CD8-positive, alpha-beta memory T cell (primary cell): Measurements from ENCODE around the gene TTC23L. TPM values are rescaled to one million over a fixed set of nuclear protein-coding genes. Genes with fewer than 3 reads are reported as not detected.

Source experiments
- CTCF ChIA-PET: fragments of 350-600 bp; sonication (Branson Sonifier 250); formaldehyde crosslinking; loops from one replicate; lab custom pipeline; 2021; ENCODE audit warnings: antibody characterized with exemption; lab: Charles Lee
- POLR2A ChIA-PET: fragments of 350-600 bp; sonication (Branson Sonifier 250); formaldehyde crosslinking; loops from one replicate; lab custom pipeline; 2021; ENCODE audit warnings: antibody characterized with exemption; lab: Charles Lee
- DNase-seq, 5 donors: peaks; one replicate each; pipeline versions ENCODE4 v3.0.0 to v3.0.0-alpha.2; 2020 to 2022; ENCODE audit warnings: mixed read lengths in 1 of 5
- H3K27ac ChIP-seq: one replicate; pipeline ENCODE4 v1.7.0; 2013; ENCODE audit warnings: low read depth, mild to moderate bottlenecking, low read length, moderate library complexity
- H3K27me3 ChIP-seq: 2 replicates; pipeline ENCODE4 v1.7.0; 2013; ENCODE audit warnings: low read length, mild to moderate bottlenecking; ENCODE audit not compliant: insufficient read depth, poor library complexity, severe bottlenecking
- H3K36me3 ChIP-seq: 2 replicates; pipeline ENCODE4 v1.7.0; 2013; ENCODE audit warnings: mild to moderate bottlenecking, low read length, moderate library complexity; ENCODE audit not compliant: insufficient read depth
- H3K4me1 ChIP-seq: 2 replicates; pipeline ENCODE4 v1.7.0; 2013; ENCODE audit warnings: mild to moderate bottlenecking, low read length, moderate library complexity; ENCODE audit not compliant: insufficient read depth
- H3K4me3 ChIP-seq: 2 replicates; pipeline ENCODE4 v1.7.0; 2013; ENCODE audit warnings: mild to moderate bottlenecking, low read length
- H3K9me3 ChIP-seq: 2 replicates; pipeline ENCODE4 v1.7.0; 2013; ENCODE audit warnings: mild to moderate bottlenecking, low read length
- H3K27ac Mint-ChIP-seq, 8 donors: one replicate each; pipeline ENCODE4 v1.8.0; 2020 to 2021; ENCODE audit warnings: mixed read lengths in 8 of 8, mild to moderate bottlenecking in 6 of 8, inconsistent platforms in 3 of 8, moderate library complexity in 3 of 8
- H3K27me3 Mint-ChIP-seq, 2 donors: one replicate each; pipeline ENCODE4 v1.8.0; 2020 to 2021; ENCODE audit warnings: mixed read lengths in 2 of 2, mild to moderate bottlenecking in 1 of 2, moderate library complexity in 1 of 2
- H3K36me3 Mint-ChIP-seq, 3 donors: one replicate each; pipeline ENCODE4 v1.8.0; 2020 to 2021; ENCODE audit warnings: mixed read lengths in 3 of 3, inconsistent platforms in 1 of 3, mild to moderate bottlenecking in 1 of 3
- H3K4me1 Mint-ChIP-seq, 3 donors: one replicate each; pipeline ENCODE4 v1.8.0; 2020 to 2021; ENCODE audit warnings: mixed read lengths in 3 of 3, inconsistent platforms in 1 of 3, mild to moderate bottlenecking in 1 of 3
- H3K4me3 Mint-ChIP-seq, 7 donors: one replicate each; pipeline ENCODE4 v1.8.0; 2020 to 2021; ENCODE audit warnings: mixed read lengths in 7 of 7, mild to moderate bottlenecking in 6 of 7, moderate library complexity in 4 of 7, inconsistent platforms in 2 of 7
- H3K9me3 Mint-ChIP-seq, 5 donors: one replicate each; pipeline ENCODE4 v1.8.0; 2020 to 2022; ENCODE audit warnings: mixed read lengths in 5 of 5, mild to moderate bottlenecking in 3 of 5, moderate library complexity in 2 of 5, inconsistent platforms in 1 of 5
- polyA plus RNA-seq: library from polyadenylated mRNA; unstranded; fragments of 300-500 nt; fragmentation: Illumina TruSeq; gene quantifications from one replicate; pipeline ENCODE4 v1.2.3, GENCODE V29; 2021
- total RNA-seq, 2 experiments: library from RNA; stranded (reverse); gene quantifications; one replicate each; pipeline ENCODE4 v1.2.3, GENCODE V29; 2021

TTC23L gene, protein sequence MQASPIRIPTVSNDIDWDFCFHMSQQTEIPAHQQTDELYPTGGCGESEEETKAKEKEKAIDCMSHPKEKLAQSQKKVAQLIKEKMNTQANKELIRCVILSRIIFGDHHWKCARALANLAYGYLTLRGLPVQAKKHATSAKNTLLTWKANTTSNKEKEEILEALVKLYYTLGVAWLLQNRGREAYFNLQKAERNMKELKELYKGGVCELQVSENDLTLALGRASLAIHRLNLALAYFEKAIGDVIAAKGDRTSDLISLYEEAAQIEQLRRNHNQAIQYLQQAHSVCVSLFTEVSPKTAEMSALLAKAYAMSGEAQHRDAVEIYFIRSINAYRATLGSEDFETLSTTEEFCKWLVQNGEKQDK
- total RNA-seq = under 1 TPM; 0.24 to 0.63 TPM
- polyA plus RNA-seq = not detected

DNA sequence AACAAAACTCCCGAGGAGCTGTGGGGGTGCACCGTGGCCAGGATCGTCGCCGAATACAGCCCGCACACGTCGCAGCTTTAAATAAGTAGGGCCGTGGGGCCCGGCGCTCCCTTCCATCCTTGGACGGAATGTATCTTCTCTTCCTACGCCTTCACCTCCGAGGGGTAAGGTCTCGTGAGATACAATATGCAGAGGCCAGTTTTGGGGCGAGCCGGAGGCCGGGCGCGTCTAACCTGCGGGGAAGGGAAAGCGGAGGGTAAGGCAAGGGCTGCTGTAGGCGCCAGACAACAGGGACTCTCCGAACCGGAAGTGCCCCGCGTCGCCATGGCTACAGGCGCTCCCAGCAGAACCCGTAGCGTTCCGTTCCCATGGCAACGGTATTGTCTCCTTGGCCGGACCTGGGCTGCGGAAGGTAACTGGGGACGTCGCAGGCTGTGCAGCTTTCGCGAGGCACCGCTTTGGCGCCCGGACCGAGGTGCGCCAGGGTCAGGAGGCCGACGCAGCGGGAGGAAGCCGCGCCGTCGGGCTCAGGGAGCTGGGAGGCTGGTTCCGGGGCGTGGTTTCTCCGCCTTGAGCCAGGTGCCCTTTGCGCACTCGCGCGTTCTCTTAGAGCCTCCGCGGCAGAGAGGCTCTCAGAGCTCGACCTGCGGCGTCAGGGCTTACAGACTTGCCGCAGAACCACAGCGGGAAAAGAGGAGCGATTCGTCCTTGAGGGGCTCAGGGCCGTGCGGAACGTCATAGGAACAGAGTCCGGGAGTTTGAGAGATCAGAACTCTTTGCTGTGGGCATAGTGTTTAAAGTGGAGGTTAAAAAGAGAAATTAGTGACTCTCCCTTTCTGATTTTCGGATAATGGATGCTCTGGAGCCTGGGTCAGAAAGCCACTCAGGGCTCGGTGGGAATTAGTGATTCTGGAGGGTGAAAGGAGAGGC lies at the start of gene TTC23L:
TSS of gene TTC23L (plus strand) at position 380 of the 930 bp plus-strand sequence. CDS start 1,508 bp downstream, outside the sequence.
- Histone ChIP-seq H3K4me1 (peaks cover 6% of the 10 kb centered on the region), H3K27me3 (no peaks in the 10 kb centered on the region), H3K27ac (peak within 1 kb of the TSS; percentile 50), H3K4me3 (peak within 1 kb of the TSS; percentile 85), H3K9me3 (no peaks in the 10 kb centered on the region), H3K36me3 (no peaks in the 10 kb centered on the region)
- H3K4me1 Mint-ChIP-seq = peaks cover 11 to 17% (median 15%) of the 10 kb centered on the region in 3 donors
- peak within 1 kb of the TSS; percentile 92 to 98 (median 95) for H3K4me3 Mint-ChIP-seq
- no peaks in the 10 kb centered on the region for H3K9me3 Mint-ChIP-seq
- H3K27ac Mint-ChIP-seq = peak within 1 kb of the TSS; percentile 97 to 100 (median 98)
- ChIA-PET CTCF (interaction anchor here (0.8 to 1.7 kb wide), 4 partner anchors 8 to 165 kb away, joined by 3 to 5 read pairs (median 4); partner anchors contain the start of genes BRIX1 and RAD1), POLR2A (interaction anchor here (0.5 to 1.7 kb wide), 2 partner anchors 8 to 76 kb away, joined by 3 to 11 read pairs; partner anchors contain the start of genes BRIX1 and RAD1)
- H3K27me3 Mint-ChIP-seq = peaks cover 10 to 19% of the 10 kb centered on the region in 2 donors
- H3K36me3 Mint-ChIP-seq = peaks cover 0 to 5% (median 4%) of the 10 kb centered on the region in 3 donors
- DNase-seq = peak; percentile 82 to 96 (median 89)

DNA sequence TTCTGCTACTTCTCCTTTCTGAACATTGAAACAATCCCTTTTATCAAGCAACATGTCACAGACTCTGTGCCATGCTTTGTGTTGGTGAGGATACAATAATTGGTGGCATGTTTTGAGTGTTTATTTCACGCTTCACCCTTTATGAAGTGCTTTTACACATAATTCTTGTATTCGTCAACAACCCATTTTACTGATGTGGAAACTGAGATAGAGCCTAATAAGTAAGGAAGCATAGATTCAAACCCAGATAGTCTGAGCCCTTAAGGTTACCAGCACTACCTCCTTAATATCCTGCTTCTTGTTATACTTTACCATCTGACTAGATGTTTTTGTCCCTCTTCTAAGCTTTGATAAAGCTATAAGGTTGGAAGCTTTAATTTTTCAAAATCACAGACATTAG lies 49.3 kb upstream of the TTC23L start:
- CTCF ChIA-PET = no interaction called here
- DNase-seq = no peak
- no peak overlapping the region for H3K4me3 Mint-ChIP-seq
- no peaks in the 10 kb centered on the region for H3K4me1 Mint-ChIP-seq
- Histone ChIP-seq H3K4me1 (no peaks in the 10 kb centered on the region), H3K4me3 (no peak overlapping the region), H3K27me3 (peaks cover 3% of the 10 kb centered on the region), H3K36me3 (no peaks in the 10 kb centered on the region), H3K27ac (no peak overlapping the region), H3K9me3 (no peaks in the 10 kb centered on the region)
- H3K36me3 Mint-ChIP-seq = peaks cover 0 to 5% (median 2%) of the 10 kb centered on the region in 3 donors
- peaks cover 0 to 9% (median 0%) of the 10 kb centered on the region in 5 donors for H3K9me3 Mint-ChIP-seq
- POLR2A ChIA-PET = no interaction called here
- no peak overlapping the region for H3K27ac Mint-ChIP-seq
- H3K27me3 Mint-ChIP-seq = peaks cover 1 to 39% of the 10 kb centered on the region in 2 donors

DNA sequence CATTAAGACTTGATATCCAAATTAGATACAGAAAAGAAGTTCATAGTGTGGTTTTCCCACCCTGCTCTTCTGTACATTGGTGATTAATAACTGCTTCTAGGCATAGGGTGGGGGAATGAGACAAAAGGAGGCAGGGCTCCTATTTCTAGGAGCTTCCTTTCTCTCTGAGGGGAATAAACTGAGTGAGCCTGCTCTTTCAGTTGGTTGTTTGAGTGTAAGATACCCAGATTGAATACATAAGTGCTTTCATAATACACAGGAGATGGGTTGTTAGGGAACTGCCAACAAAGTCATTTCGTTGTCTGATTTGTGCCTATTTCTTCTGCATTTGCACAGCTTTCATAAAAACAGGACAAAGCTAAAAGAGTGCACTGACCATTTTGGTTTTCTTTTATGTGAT lies 48.9 kb upstream of the TTC23L start:
- H3K4me1 ChIP-seq = no peaks in the 10 kb centered on the region
- H3K4me3 ChIP-seq = no peak overlapping the region
- no peak overlapping the region for H3K27ac Mint-ChIP-seq
- peaks cover 0 to 9% (median 0%) of the 10 kb centered on the region in 5 donors for H3K9me3 Mint-ChIP-seq
- no peak overlapping the region for H3K27ac ChIP-seq
- H3K4me1 Mint-ChIP-seq = no peaks in the 10 kb centered on the region
- POLR2A ChIA-PET = no interaction called here
- no peaks in the 10 kb centered on the region for H3K36me3 ChIP-seq
- no peak for DNase-seq
- peaks cover 1 to 40% of the 10 kb centered on the region in 2 donors for H3K27me3 Mint-ChIP-seq
- CTCF ChIA-PET = no interaction called here
- H3K4me3 Mint-ChIP-seq = no peak overlapping the region
- H3K9me3 ChIP-seq = no peaks in the 10 kb centered on the region
- peaks cover 3% of the 10 kb centered on the region for H3K27me3 ChIP-seq
- peaks cover 0 to 5% (median 2%) of the 10 kb centered on the region in 3 donors for H3K36me3 Mint-ChIP-seq

DNA sequence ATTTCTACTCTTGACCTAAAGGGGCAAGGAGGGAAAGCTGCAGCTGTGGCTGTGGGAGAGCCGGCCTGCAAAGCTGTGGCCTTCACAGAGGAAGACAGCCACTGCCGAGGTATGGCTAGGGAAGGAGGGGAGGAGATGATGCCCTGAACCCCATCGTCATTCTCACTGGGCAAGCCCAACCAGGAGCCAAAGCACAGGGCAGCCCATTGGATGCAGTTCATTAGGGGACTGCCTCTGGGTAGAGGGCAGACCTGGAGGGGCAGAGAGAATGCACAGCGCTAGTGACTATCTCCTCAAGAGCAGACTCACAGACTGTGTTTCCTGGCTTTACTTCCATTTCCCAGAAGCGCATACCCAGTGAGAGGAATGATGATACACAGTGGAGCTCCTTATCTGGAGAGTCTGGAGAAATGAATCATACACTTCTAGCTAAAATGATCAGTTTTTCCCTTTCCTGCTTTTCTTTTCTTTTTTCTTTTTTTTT lies 47.2 kb upstream of the TTC23L start:
- Histone ChIP-seq H3K9me3 (no peaks in the 10 kb centered on the region), H3K27me3 (peaks cover 3% of the 10 kb centered on the region), H3K36me3 (no peaks in the 10 kb centered on the region), H3K4me1 (no peaks in the 10 kb centered on the region), H3K27ac (no peak overlapping the region), H3K4me3 (no peak overlapping the region)
- H3K27ac Mint-ChIP-seq = no peak overlapping the region
- H3K9me3 Mint-ChIP-seq = peaks cover 0 to 7% (median 0%) of the 10 kb centered on the region in 5 donors
- peaks cover 1 to 40% of the 10 kb centered on the region in 2 donors for H3K27me3 Mint-ChIP-seq
- no peaks in the 10 kb centered on the region for H3K4me1 Mint-ChIP-seq
- ChIA-PET POLR2A (no interaction called here), CTCF (no interaction called here)
- no peak for DNase-seq
- peaks cover 0 to 5% (median 2%) of the 10 kb centered on the region in 3 donors for H3K36me3 Mint-ChIP-seq
- no peak overlapping the region for H3K4me3 Mint-ChIP-seq

DNA sequence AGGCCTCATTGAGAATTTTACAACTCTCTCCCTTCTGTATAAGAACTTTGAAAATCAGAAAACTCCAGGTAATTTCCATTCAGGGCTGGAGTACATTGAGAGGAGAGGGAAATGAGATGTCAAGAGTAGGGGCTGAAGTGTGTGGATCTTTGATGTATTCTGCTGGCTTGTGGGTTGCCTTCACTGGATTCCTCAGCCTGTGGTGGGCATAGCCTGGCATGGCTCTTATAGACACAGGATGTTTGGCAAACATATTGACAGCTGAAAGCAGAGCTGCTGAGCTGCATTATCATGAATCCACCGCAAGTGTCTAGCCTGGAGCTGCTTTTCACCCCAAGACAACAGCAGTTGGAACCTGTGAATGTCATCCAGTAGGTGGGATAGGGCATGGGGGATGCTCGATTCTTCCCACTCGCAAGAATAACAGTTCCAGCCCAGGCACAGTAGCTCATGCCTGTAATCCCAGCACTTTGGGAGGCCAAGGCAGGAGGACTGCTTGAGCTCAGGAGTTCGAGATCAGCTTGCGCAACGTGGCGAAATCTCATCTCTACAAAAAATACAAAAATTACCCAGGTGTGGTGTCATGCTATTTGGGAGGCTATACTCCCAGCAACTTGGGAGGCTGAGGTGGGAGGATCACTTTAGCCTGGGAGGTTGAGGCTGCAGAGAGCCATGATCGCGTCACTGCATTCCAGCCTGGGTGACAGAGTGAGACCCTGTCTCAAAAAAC lies 36.0 kb upstream of the TTC23L start:
- Mint-ChIP-seq H3K4me3 (no peak overlapping the region), H3K9me3 (no peaks in the 10 kb centered on the region), H3K4me1 (no peaks in the 10 kb centered on the region), H3K27ac (no peak overlapping the region), H3K36me3 (no peaks in the 10 kb centered on the region), H3K27me3 (peaks cover 3 to 14% of the 10 kb centered on the region in 2 donors)
- no peak for DNase-seq
- Histone ChIP-seq H3K27ac (no peak overlapping the region), H3K9me3 (no peaks in the 10 kb centered on the region), H3K36me3 (no peaks in the 10 kb centered on the region), H3K4me1 (no peaks in the 10 kb centered on the region), H3K4me3 (no peak overlapping the region), H3K27me3 (no peaks in the 10 kb centered on the region)
- ChIA-PET CTCF (no interaction called here), POLR2A (no interaction called here)

DNA sequence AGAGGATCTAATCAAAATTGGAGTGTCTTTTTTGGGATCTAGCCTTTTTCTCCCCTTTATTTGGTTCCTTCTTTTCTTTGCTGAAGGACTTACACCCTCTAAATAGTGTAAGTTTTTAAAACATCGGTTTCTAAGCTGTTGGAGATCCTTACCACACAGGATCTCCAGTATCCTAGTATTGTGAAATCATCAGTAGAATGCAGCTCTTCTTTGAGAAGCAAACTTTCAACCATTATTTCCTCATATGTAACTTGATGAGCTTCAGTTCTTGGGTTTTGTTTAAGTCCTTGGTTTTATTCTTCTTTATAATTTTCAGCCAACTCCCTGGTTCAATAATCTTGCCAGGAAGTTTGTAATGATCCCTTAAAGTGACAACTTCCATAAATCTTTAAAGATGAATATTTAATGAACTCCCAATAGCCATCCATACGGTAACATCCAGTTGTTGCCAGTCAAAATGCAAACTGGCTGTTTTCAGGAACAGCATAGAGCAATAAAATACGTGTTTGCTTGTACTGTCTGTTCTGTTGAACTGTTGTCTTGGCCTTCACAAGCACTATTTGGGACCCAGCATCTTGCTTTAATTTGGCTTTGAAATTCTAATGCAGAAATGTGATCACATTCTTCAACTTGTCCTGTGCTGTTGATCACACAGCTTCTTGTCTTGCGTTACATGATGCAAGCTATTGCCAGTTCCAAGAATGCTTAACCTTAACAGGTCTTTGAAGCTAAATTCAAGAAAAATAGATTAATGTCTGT lies 34.8 kb upstream of the TTC23L start:
- Histone ChIP-seq H3K4me3 (no peak overlapping the region), H3K4me1 (no peaks in the 10 kb centered on the region), H3K27ac (no peak overlapping the region), H3K9me3 (no peaks in the 10 kb centered on the region), H3K27me3 (no peaks in the 10 kb centered on the region), H3K36me3 (no peaks in the 10 kb centered on the region)
- H3K9me3 Mint-ChIP-seq = no peaks in the 10 kb centered on the region
- peaks cover 3 to 14% of the 10 kb centered on the region in 2 donors for H3K27me3 Mint-ChIP-seq
- CTCF ChIA-PET = no interaction called here
- POLR2A ChIA-PET = no interaction called here
- H3K4me3 Mint-ChIP-seq = no peak overlapping the region
- H3K27ac Mint-ChIP-seq = no peak overlapping the region
- H3K36me3 Mint-ChIP-seq = no peaks in the 10 kb centered on the region
- no peak for DNase-seq
- no peaks in the 10 kb centered on the region for H3K4me1 Mint-ChIP-seq

DNA sequence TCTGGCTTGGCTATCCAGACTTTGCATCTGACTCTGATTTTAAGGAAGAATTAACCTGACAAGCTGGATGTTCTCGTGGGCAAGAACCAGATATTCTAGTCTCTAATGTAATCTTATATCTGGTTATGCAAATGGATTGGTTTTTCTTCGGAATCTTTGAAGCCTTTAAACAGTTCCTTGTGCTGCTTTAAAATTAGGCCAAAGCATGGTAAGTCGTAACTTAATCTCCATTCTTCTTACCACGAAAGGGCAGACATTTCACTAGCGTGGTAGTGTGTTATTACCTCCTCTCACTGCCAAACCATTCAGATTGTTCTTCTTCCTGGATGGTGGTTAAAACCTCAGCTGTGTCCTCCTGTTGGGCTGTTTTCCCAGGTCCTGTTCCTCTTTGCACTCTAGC lies 34.1 kb upstream of the TTC23L start:
- H3K9me3 Mint-ChIP-seq = no peaks in the 10 kb centered on the region
- Histone ChIP-seq H3K9me3 (no peaks in the 10 kb centered on the region), H3K27me3 (no peaks in the 10 kb centered on the region), H3K27ac (no peak overlapping the region), H3K4me3 (no peak overlapping the region), H3K36me3 (no peaks in the 10 kb centered on the region), H3K4me1 (no peaks in the 10 kb centered on the region)
- ChIA-PET POLR2A (no interaction called here), CTCF (no interaction called here)
- DNase-seq = no peak
- H3K4me3 Mint-ChIP-seq = no peak overlapping the region
- peaks cover 3 to 14% of the 10 kb centered on the region in 2 donors for H3K27me3 Mint-ChIP-seq
- no peak overlapping the region for H3K27ac Mint-ChIP-seq
- H3K4me1 Mint-ChIP-seq = no peaks in the 10 kb centered on the region
- no peaks in the 10 kb centered on the region for H3K36me3 Mint-ChIP-seq
